Colonic mucosa (tissue), 4 donors: Measurements from ENCODE around the gene ASGR1. TPM values are rescaled to one million over a fixed set of nuclear protein-coding genes. Genes with fewer than 3 reads are reported as not detected.
A peak's percentile ranks its signal among the peaks of the same experiment; 100 is the strongest.

Source experiments
- DNase-seq: peaks from one replicate; pipeline ENCODE4 v3.0.0-alpha.2; 2020
- H3K27ac ChIP-seq: fragments of 200-600 bp; one replicate; pipeline ENCODE4 v1.8.0; 2021
- H3K27me3 ChIP-seq: fragments of 200-600 bp; one replicate; pipeline ENCODE4 v1.8.0; 2021
- H3K36me3 ChIP-seq: fragments of 200-600 bp; one replicate; pipeline ENCODE4 v1.8.0; 2021
- H3K4me1 ChIP-seq: fragments of 200-600 bp; one replicate; pipeline ENCODE4 v1.8.0; 2021; ENCODE audit warnings: mild to moderate bottlenecking
- H3K4me3 ChIP-seq: fragments of 200-600 bp; one replicate; pipeline ENCODE4 v1.8.0; 2021
- H3K9ac ChIP-seq, 2 donors: one replicate each; pipeline ENCODE4 v1.7.0; 2013; ENCODE audit warnings: control low read depth in 2 of 2, low read depth in 2 of 2, low read length in 2 of 2
- H3K9me3 ChIP-seq: fragments of 200-600 bp; one replicate; pipeline ENCODE4 v1.8.0; 2021
- intact Hi-C: fragments of 100-400 bp; cut with DNase I; formaldehyde crosslinking; loops from one replicate; pipeline ENCODE4 v1.14.1; 2022
- total RNA-seq, 2 donors: library from RNA; stranded (reverse); fragmentation: NEBNext Ultra II Directional in 1 of 2; extraction: Animal tissue kit (Norgen Biotek cat#: 25700) in 1 of 2; gene quantifications; one replicate each; pipeline ENCODE4 v1.2.1, GENCODE V29; 2021
- TF ChIP-seq, protein P1 (sequence below): fragments of 200-600 bp; IDR thresholded peaks from one replicate; pipeline ENCODE4 v1.8.0; 2022; ENCODE audit warnings: antibody characterized with exemption, mild to moderate bottlenecking
- donor health status: healthy.
- donor health status: DM: no; HTN: no; CAD: no.
- donor health status: DM: no; HTN: no; CAD: no.

ASGR1 gene
- total RNA-seq, 2 donors from 2014 or later = 0.47 to 1.1 TPM

DNA sequence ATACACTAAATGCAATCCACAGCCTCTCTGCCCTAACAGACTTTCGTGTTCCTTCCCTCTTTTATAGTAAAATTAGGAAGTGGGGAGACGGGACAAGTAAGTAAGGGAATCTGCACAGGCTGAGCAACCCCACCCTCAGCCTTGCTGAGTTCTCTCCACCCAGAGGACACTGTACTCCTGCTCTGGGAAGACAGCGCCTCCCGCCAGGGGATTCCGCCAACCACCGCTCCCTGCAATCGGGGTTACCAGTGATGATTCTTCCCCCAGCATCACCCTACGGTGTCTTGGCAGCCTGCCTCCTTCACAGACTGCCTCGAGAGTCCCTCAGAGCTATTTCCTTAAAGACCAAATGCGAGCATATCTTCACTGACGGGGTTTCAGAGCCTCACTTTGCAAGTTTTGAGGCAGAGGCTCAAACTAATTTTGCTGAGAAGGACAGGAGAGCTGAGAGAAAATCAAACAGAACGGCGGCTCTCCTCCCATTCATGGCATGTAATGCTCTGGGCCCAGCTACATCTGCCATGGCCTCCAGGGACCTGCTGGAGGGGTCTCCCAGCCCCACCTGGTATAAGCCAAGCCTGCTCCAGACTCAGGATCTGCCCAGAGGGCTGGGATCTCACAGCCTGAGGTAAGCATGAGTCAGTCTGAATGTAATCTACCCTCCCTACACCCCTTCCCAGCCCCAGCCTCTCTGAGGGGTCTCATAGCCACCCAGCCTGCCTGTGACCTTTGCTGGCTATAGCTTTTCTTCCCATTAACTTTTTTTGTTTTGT lies 41.8 kb downstream of the ASGR1 start:
- intact Hi-C loops = loop anchor here (2.0 kb wide), 1 partner anchor 85 kb away; no protein-coding TSS in a partner anchor

DNA sequence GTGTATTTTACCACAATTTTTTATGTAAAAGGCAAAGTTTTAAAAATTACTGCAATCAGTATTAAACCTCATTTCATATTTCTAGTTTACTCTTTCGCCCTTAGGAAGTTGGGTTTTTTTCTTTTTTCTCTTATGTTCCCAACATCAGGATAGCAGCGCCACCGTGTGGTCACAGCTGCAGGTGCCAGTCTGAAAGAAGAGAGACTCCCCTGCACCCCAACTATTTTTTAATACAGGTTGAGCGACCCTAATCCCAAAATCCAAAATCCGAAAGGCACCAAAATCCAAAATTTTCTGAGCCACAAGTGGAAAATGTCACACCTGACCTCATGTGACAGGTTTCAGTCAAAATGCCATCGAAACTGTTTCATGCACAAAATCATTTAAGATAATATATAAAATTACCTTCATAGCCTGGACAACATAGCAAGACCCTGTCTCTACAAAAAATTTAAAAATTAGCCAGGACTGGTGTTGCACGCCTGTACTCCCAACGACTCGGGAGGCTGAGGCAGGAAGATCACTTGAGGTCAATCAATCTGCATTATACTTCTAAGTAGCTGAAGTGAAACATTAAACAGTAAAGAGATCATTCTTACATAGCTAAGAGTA lies 42.8 kb downstream of the ASGR1 start:
- Histone ChIP-seq H3K9ac (no peak overlapping the region), H3K4me1 (no peaks in the 10 kb centered on the region), H3K9me3 (no peaks in the 10 kb centered on the region), H3K4me3 (no peak overlapping the region), H3K27ac (no peak overlapping the region), H3K27me3 (no peaks in the 10 kb centered on the region), H3K36me3 (no peaks in the 10 kb centered on the region)
- DNase-seq = peak; percentile 77
- intact Hi-C loops = loop anchor here (2.0 kb wide), 1 partner anchor 84 kb away; no protein-coding TSS in a partner anchor
- TF ChIP-seq, protein P1, sequence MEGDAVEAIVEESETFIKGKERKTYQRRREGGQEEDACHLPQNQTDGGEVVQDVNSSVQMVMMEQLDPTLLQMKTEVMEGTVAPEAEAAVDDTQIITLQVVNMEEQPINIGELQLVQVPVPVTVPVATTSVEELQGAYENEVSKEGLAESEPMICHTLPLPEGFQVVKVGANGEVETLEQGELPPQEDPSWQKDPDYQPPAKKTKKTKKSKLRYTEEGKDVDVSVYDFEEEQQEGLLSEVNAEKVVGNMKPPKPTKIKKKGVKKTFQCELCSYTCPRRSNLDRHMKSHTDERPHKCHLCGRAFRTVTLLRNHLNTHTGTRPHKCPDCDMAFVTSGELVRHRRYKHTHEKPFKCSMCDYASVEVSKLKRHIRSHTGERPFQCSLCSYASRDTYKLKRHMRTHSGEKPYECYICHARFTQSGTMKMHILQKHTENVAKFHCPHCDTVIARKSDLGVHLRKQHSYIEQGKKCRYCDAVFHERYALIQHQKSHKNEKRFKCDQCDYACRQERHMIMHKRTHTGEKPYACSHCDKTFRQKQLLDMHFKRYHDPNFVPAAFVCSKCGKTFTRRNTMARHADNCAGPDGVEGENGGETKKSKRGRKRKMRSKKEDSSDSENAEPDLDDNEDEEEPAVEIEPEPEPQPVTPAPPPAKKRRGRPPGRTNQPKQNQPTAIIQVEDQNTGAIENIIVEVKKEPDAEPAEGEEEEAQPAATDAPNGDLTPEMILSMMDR = peak; percentile 89

More for the DNA sequence above, 41.8 kb downstream of the ASGR1 start:
- H3K4me1 ChIP-seq = peaks cover 8% of the 10 kb centered on the region
- no peaks in the 10 kb centered on the region for H3K27me3 ChIP-seq
- no peak for DNase-seq
- H3K27ac ChIP-seq = no peak overlapping the region
- H3K9me3 ChIP-seq = no peaks in the 10 kb centered on the region
- H3K9ac ChIP-seq = no peak overlapping the region
- H3K36me3 ChIP-seq = no peaks in the 10 kb centered on the region
- H3K4me3 ChIP-seq = no peak overlapping the region
- TF ChIP-seq, protein P1 = no peak

DNA sequence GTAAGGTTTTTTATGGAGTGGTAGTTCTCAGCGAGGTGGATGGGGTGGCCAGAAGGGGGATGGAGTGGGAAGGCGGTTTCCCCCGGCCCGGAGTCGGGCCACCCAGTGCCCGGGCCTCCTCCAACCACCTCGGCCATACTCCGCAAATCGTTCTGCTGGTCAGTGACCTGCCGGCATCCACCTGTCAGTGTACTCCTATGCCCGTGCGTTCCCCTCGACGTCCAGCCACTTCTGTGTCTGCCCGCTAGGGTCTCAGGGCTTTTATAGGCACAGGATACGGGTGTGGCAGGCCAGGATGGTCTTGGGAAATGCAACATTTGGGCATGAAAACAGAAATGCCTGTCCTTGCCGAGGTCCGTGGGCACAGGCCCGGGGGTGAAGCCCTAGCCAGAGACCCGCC lies 45.3 kb downstream of the ASGR1 start:
- TF ChIP-seq, protein P1 = no peak
- no peaks in the 10 kb centered on the region for H3K36me3 ChIP-seq
- H3K4me3 ChIP-seq = no peak overlapping the region
- H3K27ac ChIP-seq = no peak overlapping the region
- no peaks in the 10 kb centered on the region for H3K27me3 ChIP-seq
- intact Hi-C loops = no loop called here
- DNase-seq = no peak
- H3K9me3 ChIP-seq = no peaks in the 10 kb centered on the region
- H3K9ac ChIP-seq = no peak overlapping the region
- no peaks in the 10 kb centered on the region for H3K4me1 ChIP-seq

DNA sequence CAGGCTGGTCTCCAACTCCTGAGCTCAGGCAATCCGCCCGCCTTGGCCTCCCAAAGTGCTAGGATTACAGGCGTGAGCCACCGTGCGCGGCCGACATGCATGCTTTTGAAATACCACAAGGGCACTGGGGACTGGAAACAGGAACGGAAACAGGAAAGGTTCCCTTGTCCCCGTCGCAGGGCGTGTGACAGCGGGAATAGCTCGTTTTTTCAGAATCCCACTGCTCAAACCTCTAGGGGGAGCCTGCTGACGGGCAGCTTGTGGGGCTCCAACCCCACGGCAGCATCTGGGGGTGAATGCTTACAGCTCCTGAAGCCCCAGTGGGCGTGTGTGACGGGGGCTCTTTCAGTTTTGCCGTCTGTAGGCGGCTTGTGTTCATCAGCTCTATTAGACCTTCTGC lies 45.7 kb downstream of the ASGR1 start:
- H3K4me1 ChIP-seq = no peaks in the 10 kb centered on the region
- H3K27ac ChIP-seq = no peak overlapping the region
- no peak overlapping the region for H3K4me3 ChIP-seq
- H3K9me3 ChIP-seq = no peaks in the 10 kb centered on the region
- no peak overlapping the region for H3K9ac ChIP-seq
- TF ChIP-seq, protein P1 = no peak
- no peaks in the 10 kb centered on the region for H3K27me3 ChIP-seq
- no peaks in the 10 kb centered on the region for H3K36me3 ChIP-seq
- intact Hi-C loops = no loop called here
- DNase-seq = no peak

DNA sequence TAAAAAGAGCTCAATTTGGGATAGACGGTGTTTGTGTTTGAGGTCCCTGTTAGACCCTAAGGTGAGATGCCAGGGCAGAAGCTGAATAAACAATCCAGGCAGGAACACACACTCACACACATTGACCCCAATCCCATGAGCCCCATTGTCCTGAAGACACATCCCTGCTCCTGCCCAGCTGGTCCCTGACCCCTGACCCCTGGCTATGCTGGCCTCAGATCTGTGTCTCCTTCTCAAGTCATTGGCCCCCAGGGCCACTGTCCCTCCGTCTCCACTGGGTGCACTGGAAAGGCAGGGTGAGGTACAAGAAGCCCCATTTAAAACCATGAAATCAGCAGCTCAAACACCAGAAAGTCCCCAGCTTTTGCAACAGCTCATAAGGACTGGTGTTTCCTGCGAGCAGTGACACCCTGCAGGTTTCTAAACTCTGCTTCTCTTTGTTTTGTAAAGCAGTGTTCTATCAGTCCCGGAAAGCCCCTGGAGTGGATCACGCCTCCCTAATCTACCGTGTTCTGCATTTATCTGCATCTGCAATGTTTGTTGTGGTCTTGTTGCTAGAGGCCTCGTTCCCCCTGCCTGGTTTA lies 46.6 kb downstream of the ASGR1 start:
- TF ChIP-seq, protein P1 = no peak
- Histone ChIP-seq H3K9me3 (no peaks in the 10 kb centered on the region), H3K9ac (no peak overlapping the region), H3K27me3 (no peaks in the 10 kb centered on the region), H3K4me3 (no peak overlapping the region), H3K27ac (peak overlapping the region; percentile 36), H3K4me1 (no peaks in the 10 kb centered on the region), H3K36me3 (no peaks in the 10 kb centered on the region)
- intact Hi-C loops = no loop called here
- DNase-seq = no peak
